ENCODE data around the gene VPS13D. TPM values are rescaled to one million over a fixed set of nuclear protein-coding genes. Genes with fewer than 3 reads are reported as not detected.

The VPS13D gene
- polyA plus RNA-seq, 1 experiment = 22.3 TPM

- Histone ChIP-seq H3K4me3 (ENCODE audit: low read depth, low read length) (no peak overlapping the region), H3K36me3 (ENCODE audit: control insufficient read depth, insufficient read depth, low read length) (peaks cover 5% of the 10 kb centered on the region), H3K27me3 (ENCODE audit: control insufficient read depth, insufficient read depth, low read length) (no peaks in the 10 kb centered on the region)
- CTCF ChIA-PET = interaction anchor here (0.9 kb wide), 2 partner anchors 19 to 20 kb away, joined by 3 read pairs; no protein-coding TSS in a partner anchor
- peak; percentile 63 for DNase-seq (ENCODE audit: low read depth)
- TF ChIP-seq, protein P1, sequence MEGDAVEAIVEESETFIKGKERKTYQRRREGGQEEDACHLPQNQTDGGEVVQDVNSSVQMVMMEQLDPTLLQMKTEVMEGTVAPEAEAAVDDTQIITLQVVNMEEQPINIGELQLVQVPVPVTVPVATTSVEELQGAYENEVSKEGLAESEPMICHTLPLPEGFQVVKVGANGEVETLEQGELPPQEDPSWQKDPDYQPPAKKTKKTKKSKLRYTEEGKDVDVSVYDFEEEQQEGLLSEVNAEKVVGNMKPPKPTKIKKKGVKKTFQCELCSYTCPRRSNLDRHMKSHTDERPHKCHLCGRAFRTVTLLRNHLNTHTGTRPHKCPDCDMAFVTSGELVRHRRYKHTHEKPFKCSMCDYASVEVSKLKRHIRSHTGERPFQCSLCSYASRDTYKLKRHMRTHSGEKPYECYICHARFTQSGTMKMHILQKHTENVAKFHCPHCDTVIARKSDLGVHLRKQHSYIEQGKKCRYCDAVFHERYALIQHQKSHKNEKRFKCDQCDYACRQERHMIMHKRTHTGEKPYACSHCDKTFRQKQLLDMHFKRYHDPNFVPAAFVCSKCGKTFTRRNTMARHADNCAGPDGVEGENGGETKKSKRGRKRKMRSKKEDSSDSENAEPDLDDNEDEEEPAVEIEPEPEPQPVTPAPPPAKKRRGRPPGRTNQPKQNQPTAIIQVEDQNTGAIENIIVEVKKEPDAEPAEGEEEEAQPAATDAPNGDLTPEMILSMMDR (IDR thresholded peaks at IDR 0.05; ENCODE audit: insufficient read depth, low read depth, low read length) = no peak
- POLR2A ChIA-PET = no interaction called here
Observed at GRCh38 chr1:12296623-12297022, 66.8 kb downstream of the VPS13D start.

- POLR2A ChIA-PET = no interaction called here
- CTCF ChIA-PET = interaction anchor here (1.2 to 1.8 kb wide), 2 partner anchors 14 to 24 kb away, joined by 3 read pairs; no protein-coding TSS in a partner anchor
Observed at GRCh38 chr1:12300706-12301105, 70.9 kb downstream of the VPS13D start.

DNA sequence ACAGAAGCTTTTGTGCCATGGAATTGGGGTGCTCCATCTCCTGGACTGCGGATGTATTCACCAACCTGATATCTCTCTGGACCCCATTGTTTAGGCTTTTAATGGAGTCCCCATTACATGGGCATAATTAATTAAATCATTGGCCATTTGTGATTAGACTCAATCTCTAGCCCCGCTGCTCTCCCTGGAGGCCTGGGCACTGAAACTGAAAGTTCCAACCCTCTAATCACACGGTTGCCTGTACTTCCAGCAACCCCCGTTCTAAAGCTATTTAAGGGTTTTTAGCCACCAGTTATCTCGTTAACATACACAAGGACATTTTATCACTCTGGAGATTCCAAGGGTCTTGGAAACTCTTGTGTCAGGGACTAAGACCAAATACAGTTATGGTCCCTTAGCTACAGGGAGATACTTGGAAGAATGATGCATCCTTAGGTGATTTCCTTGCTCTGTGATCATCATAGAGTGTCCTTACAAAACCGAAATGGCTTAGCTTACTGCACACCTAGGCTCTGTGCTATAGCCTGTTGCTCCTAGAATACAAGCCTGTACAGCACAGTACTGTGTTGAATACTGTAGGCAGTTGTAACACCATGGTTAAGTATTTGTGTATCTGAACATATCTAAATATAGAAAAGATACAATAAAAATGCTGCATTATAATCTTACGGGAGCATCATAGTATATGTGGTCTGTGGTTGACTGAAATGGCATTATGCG, 71.8 kb downstream of the VPS13D start:
- CTCF ChIA-PET = interaction anchor here (1.8 kb wide), 1 partner anchor 13 kb away, joined by 3 read pairs; no protein-coding TSS in a partner anchor

More at GRCh38 chr1:12300706-12301105, 70.9 kb downstream of the VPS13D start:
- Histone ChIP-seq H3K27me3 (ENCODE audit: control insufficient read depth, insufficient read depth, low read length) (no peaks in the 10 kb centered on the region), H3K36me3 (ENCODE audit: control insufficient read depth, insufficient read depth, low read length) (peaks cover 6% of the 10 kb centered on the region), H3K4me3 (ENCODE audit: low read depth, low read length) (no peak overlapping the region)
- DNase-seq (ENCODE audit: low read depth) = no peak
- TF ChIP-seq, protein P1 (IDR thresholded peaks at IDR 0.05; ENCODE audit: insufficient read depth, low read depth, low read length) = no peak

GRCh38 chr1:12302798-12303447, 73.1 kb downstream of the VPS13D start:
- TF ChIP-seq, protein P1 (IDR thresholded peaks at IDR 0.05; ENCODE audit: insufficient read depth, low read depth, low read length) = no peak
- DNase-seq (ENCODE audit: low read depth) = no peak
- ChIA-PET POLR2A (interaction anchor here (0.6 kb wide), 1 partner anchor 315 kb away, joined by 8 read pairs; no protein-coding TSS in a partner anchor), CTCF (interaction anchor here (1.5 kb wide), 1 partner anchor 31 kb away, joined by 4 read pairs; no protein-coding TSS in a partner anchor)
- peaks cover 6% of the 10 kb centered on the region for H3K36me3 ChIP-seq (ENCODE audit: control insufficient read depth, insufficient read depth, low read length)
- no peak overlapping the region for H3K4me3 ChIP-seq (ENCODE audit: low read depth, low read length)
- no peaks in the 10 kb centered on the region for H3K27me3 ChIP-seq (ENCODE audit: control insufficient read depth, insufficient read depth, low read length)

More for the DNA sequence above, 71.8 kb downstream of the VPS13D start:
- POLR2A ChIA-PET = no interaction called here
- Histone ChIP-seq H3K27me3 (ENCODE audit: control insufficient read depth, insufficient read depth, low read length) (no peaks in the 10 kb centered on the region), H3K36me3 (ENCODE audit: control insufficient read depth, insufficient read depth, low read length) (peaks cover 6% of the 10 kb centered on the region), H3K4me3 (ENCODE audit: low read depth, low read length) (no peak overlapping the region)
- DNase-seq (ENCODE audit: low read depth) = no peak
- TF ChIP-seq, protein P1 (IDR thresholded peaks at IDR 0.05; ENCODE audit: insufficient read depth, low read depth, low read length) = no peak

DNA sequence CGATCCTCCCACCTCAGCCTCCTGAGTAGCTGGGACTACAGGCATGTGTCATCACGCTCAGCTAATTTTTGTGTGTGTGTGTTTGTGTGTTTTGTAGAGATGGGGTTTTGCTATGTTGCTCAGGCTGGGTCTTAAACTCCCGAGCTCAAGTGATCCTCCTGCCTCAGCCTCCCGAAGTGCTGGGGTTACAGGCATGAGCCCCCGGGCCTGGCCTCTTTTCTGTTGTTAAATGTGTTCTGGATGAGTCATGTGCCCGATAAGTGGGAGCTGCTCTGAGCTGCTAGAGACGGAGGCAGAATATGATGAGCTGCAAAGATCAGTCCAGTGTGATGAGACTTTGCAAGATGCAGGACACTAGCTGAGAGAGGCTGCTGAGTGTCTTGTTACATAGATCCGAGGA, 75.5 kb downstream of the VPS13D start:
- TF ChIP-seq, protein P1 (IDR thresholded peaks at IDR 0.05; ENCODE audit: insufficient read depth, low read depth, low read length) = no peak
- POLR2A ChIA-PET = no interaction called here
- DNase-seq (ENCODE audit: low read depth) = no peak
- Histone ChIP-seq H3K36me3 (ENCODE audit: control insufficient read depth, insufficient read depth, low read length) (peaks cover 7% of the 10 kb centered on the region), H3K27me3 (ENCODE audit: control insufficient read depth, insufficient read depth, low read length) (no peaks in the 10 kb centered on the region), H3K4me3 (ENCODE audit: low read depth, low read length) (no peak overlapping the region)
- CTCF ChIA-PET = interaction anchor here (1.2 kb wide), 1 partner anchor 9 kb away, joined by 4 read pairs; no protein-coding TSS in a partner anchor
